HCT116 (cell line): ENCODE data around the gene STIL. TPM values are rescaled to one million over a fixed set of nuclear protein-coding genes. Genes with fewer than 3 reads are reported as not detected.

Experiments
- ATAC-seq: fragments of 200-7000 bp; cut with Tn5 transposase; 2 replicates; pipeline ENCODE4 v1.9.1; 2020; ENCODE audit warnings: mild to moderate bottlenecking, moderate library complexity
- BruUV-seq: library from RNA; stranded (reverse); fragments of 400-500 nt; replicated peaks from 2 replicates; lab custom pipeline; 2021; lab: Mats Ljungman, UMichigan
- CTCF ChIA-PET: fragments of 300-600 bp; sonication (Branson Sonifier 250); formaldehyde crosslinking; loops from one replicate; lab custom pipeline; 2021; ENCODE audit warnings: antibody characterized with exemption; lab: Charles Lee
- POLR2A ChIA-PET: fragments of 300-600, 350-600 bp; sonication (Branson Sonifier 250); formaldehyde crosslinking; loops from one replicate; lab custom pipeline; 2021; ENCODE audit warnings: antibody characterized with exemption; lab: Charles Lee
- RAD21 ChIA-PET, 2 experiments: fragments of 300-600 bp; sonication (Branson Sonifier 250); formaldehyde crosslinking; loops; one replicate each; lab custom pipeline; 2023; ENCODE audit warnings: low total read pairs in 2 of 2; ENCODE audit not compliant: uncharacterized antibody in 2 of 2, unreplicated experiment in 2 of 2, low non-redundant PET in 1 of 2; lab: Charles Lee
- DNase-seq: peaks from one replicate; pipeline ENCODE4 v3.0.0-alpha.2; 2010; ENCODE audit warnings: low read depth, low spot score
- H2AFZ ChIP-seq: fragments of 200-600 bp; shearing (Covaris generic), sonication (generic); 2 replicates; pipeline ENCODE4 v1.6.1; 2017; ENCODE audit warnings: low read depth, mixed run types, mixed read lengths, antibody characterized with exemption, low read length; ENCODE audit not compliant: poor library complexity, severe bottlenecking
- H3K27ac ChIP-seq: 2 replicates; pipeline ENCODE4 v1.5.1; 2012; ENCODE audit warnings: low read depth, low read length
- H3K27me3 ChIP-seq: fragments of 200-600 bp; sonication (generic); 2 replicates; pipeline ENCODE4 v1.6.1; 2016; ENCODE audit warnings: mixed run types, low read length, mixed read lengths; ENCODE audit not compliant: insufficient read depth
- H3K36me3 ChIP-seq, 2 experiments: fragments of 200-500 bp in 1 of 2; fragments of 200-600 bp in 1 of 2; sonication (Bioruptor generic) in 1 of 2; sonication (generic) in 1 of 2; 2 replicates each; pipeline versions ENCODE4 v1.5.1 to v1.6.1; 2014 to 2016; ENCODE audit warnings: low read length in 2 of 2, inconsistent platforms in 1 of 2, mixed read lengths in 1 of 2, mixed run types in 1 of 2; ENCODE audit not compliant: insufficient read depth in 2 of 2, control insufficient read depth in 1 of 2
- H3K4me1 ChIP-seq, 2 experiments: fragments of 200-600 bp in 1 of 2; sonication (generic) in 1 of 2; 2 replicates each; pipeline versions ENCODE4 v1.5.1 to v1.6.1; 2012 to 2017; ENCODE audit warnings: low read length in 2 of 2, inconsistent platforms in 1 of 2, mild to moderate bottlenecking in 1 of 2, mixed read lengths in 1 of 2, mixed run types in 1 of 2, moderate library complexity in 1 of 2; ENCODE audit not compliant: insufficient read depth in 2 of 2, control insufficient read depth in 1 of 2
- H3K4me2 ChIP-seq: fragments of 200-600 bp; sonication (generic); 2 replicates; pipeline ENCODE4 v1.6.1; 2017; ENCODE audit warnings: mixed run types, low read length, mixed read lengths
- H3K4me3 ChIP-seq, 2 experiments: fragments of 200-600 bp in 1 of 2; sonication (generic) in 1 of 2; replicated peaks in 1 of 2; 2 replicates each; pipeline ENCODE4 v1.5.1; 2011 to 2016; ENCODE audit warnings: low read length in 2 of 2, control low read depth in 1 of 2, low read depth in 1 of 2, mild to moderate bottlenecking in 1 of 2, mixed read lengths in 1 of 2, mixed run types in 1 of 2
- H3K79me2 ChIP-seq: fragments of 200-600 bp; sonication (generic); 2 replicates; pipeline ENCODE4 v1.6.1; 2017; ENCODE audit warnings: mild to moderate bottlenecking, mixed run types, low read length, moderate library complexity, mixed read lengths; ENCODE audit not compliant: insufficient read depth
- H3K9ac ChIP-seq: fragments of 200-600 bp; sonication (generic); 2 replicates; pipeline ENCODE4 v1.6.1; 2016; ENCODE audit warnings: low read length, mixed read lengths
- H3K9me2 ChIP-seq: fragments of 200-600 bp; sonication (generic), shearing (Covaris generic); 2 replicates; pipeline ENCODE4 v1.6.1; 2017; ENCODE audit warnings: mixed run types, mild to moderate bottlenecking, moderate library complexity; ENCODE audit not compliant: insufficient read depth
- H3K9me3 ChIP-seq, 2 experiments: fragments of 200-500 bp in 1 of 2; fragments of 200-600 bp in 1 of 2; sonication (Bioruptor generic) in 1 of 2; sonication (generic) in 1 of 2; 2 replicates each; pipeline ENCODE4 v1.6.1; 2014 to 2017; ENCODE audit warnings: low read length in 2 of 2, mixed read lengths in 2 of 2, inconsistent platforms in 1 of 2, low read depth in 1 of 2, mild to moderate bottlenecking in 1 of 2, mixed run types in 1 of 2, moderate library complexity in 1 of 2; ENCODE audit not compliant: control insufficient read depth in 1 of 2, insufficient read depth in 1 of 2
- H4K20me1 ChIP-seq: fragments of 200-600 bp; sonication (generic), shearing (Covaris generic); 2 replicates; pipeline ENCODE4 v1.6.1; 2017; ENCODE audit warnings: mixed run types, mild to moderate bottlenecking, moderate library complexity; ENCODE audit not compliant: insufficient read depth
- ATF3 ChIP-seq: IDR thresholded peaks from 2 replicates; pipeline ENCODE4 v1.6.1; 2012
- CBX3 ChIP-seq: IDR thresholded peaks from 2 replicates; pipeline ENCODE4 v1.6.1; 2012; ENCODE audit warnings: low read depth
- CEBPB ChIP-seq: IDR thresholded peaks from 2 replicates; pipeline ENCODE4 v1.6.1; 2012; ENCODE audit warnings: low read depth
- CTCF ChIP-seq, 3 experiments: fragments of 200-600 bp in 1 of 3; sonication (generic) in 1 of 3; IDR thresholded peaks in 2 of 3; conservative IDR thresholded peaks in 1 of 3; 2 replicates each; pipeline ENCODE4 v1.5.1; 2012 to 2017; ENCODE audit warnings: low read depth in 2 of 3, low read length in 2 of 3, antibody characterized with exemption in 1 of 3, borderline replicate concordance in 1 of 3, control low read depth in 1 of 3, mild to moderate bottlenecking in 1 of 3, mixed read lengths in 1 of 3, mixed run types in 1 of 3, moderate library complexity in 1 of 3; ENCODE audit not compliant: insufficient read depth in 1 of 3
- EGR1 ChIP-seq: IDR thresholded peaks from 2 replicates; pipeline ENCODE4 v1.6.1; 2012; ENCODE audit warnings: low read depth
- EZH2phosphoT487 ChIP-seq: fragments of 200-600 bp; IDR thresholded peaks from 2 replicates; pipeline ENCODE4 v1.6.1; 2018; ENCODE audit warnings: antibody characterized with exemption, borderline replicate concordance
- JUND ChIP-seq: IDR thresholded peaks from 2 replicates; pipeline ENCODE4 v1.6.1; 2012
- MAX ChIP-seq: IDR thresholded peaks from 2 replicates; pipeline ENCODE4 v1.6.1; 2012
- POLR2A ChIP-seq: IDR thresholded peaks from 2 replicates; pipeline ENCODE4 v1.7.0; 2011; ENCODE audit warnings: borderline replicate concordance; ENCODE audit not compliant: insufficient read depth, insufficient read length; ENCODE audit errors: extremely low read depth
- RAD21 ChIP-seq: IDR thresholded peaks from 2 replicates; pipeline ENCODE4 v1.6.1; 2012; ENCODE audit warnings: low read depth, mild to moderate bottlenecking
- SIN3A ChIP-seq: IDR thresholded peaks from 2 replicates; pipeline ENCODE4 v1.6.1; 2012; ENCODE audit warnings: low read depth
- SRF ChIP-seq: IDR thresholded peaks from 2 replicates; pipeline ENCODE4 v1.6.1; 2012; ENCODE audit warnings: low read depth
- TCF7L2 ChIP-seq: IDR thresholded peaks from 2 replicates; pipeline ENCODE4 v1.7.0; 2011; ENCODE audit warnings: borderline replicate concordance, inconsistent platforms; ENCODE audit not compliant: insufficient read depth, insufficient read length; ENCODE audit errors: extremely low read depth
- YY1 ChIP-seq: IDR thresholded peaks from 2 replicates; pipeline ENCODE4 v1.6.1; 2011; ENCODE audit warnings: low read length, low read depth, moderate library complexity, mild to moderate bottlenecking; ENCODE audit not compliant: insufficient replicate concordance; ENCODE audit errors: extremely low read depth
- ZFX ChIP-seq: fragments of 450-650 bp; IDR thresholded peaks from 2 replicates; pipeline ENCODE4 v1.6.1; 2017
- intact Hi-C: fragments of 100-400 bp; cut with micrococcal nuclease; formaldehyde crosslinking; loops from 2 replicates; pipeline ENCODE4 v1.10.0; 2022
- total RNA-seq: library from RNA; stranded (reverse); gene quantifications from one replicate; pipeline ENCODE4 v1.2.1, GENCODE V29; 2021; ENCODE audit not compliant: unreplicated experiment

Gene STIL
- total RNA-seq, 1 experiment from 2014 or later: 34.4 TPM

DNA sequence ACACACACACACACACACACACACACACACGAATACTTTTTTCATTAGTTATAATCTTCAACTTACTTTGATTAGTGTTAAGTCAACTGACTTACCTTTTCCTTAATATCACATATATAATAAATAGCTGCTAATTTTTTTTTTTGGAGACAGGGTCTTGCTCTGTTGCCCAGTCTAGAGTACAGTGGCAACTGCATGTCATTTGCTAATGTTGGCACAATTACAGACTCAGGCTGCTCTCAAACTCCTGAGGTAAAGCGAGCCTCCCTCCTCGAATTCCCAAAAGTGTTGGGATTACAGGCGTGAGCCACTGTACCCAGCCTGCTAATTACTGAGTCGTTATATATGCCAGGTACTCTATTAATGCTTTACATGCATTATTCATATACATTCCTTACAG lies 61.2 kb downstream of the STIL start (continued):
- TF ChIP-seq CTCF (IDR thresholded peaks at IDR 0.05 in 2 of 3, conservative IDR thresholded peaks at IDR 0.05 in 1 of 3; ENCODE audit: borderline replicate concordance in 1 of 3, insufficient read depth in 1 of 3, low read depth in 2 of 3, low read length in 2 of 3) (no peak), EZH2phosphoT487 (no peak), JUND (no peak), MAX (no peak), CBX3 (no peak), YY1 (no peak)

- no peak overlapping the region for H3K4me3 ChIP-seq
- no peaks in the 10 kb centered on the region for H3K9me2 ChIP-seq
- H3K4me2 ChIP-seq: no peak overlapping the region
- H3K27me3 ChIP-seq: no peaks in the 10 kb centered on the region
- ChIA-PET POLR2A (no interaction called here), CTCF (no interaction called here), RAD21 (no interaction called here)
- ATAC-seq (no peak), DNase-seq (no peak)
- no peaks in the 10 kb centered on the region; the same call in 1 of the 2 replicates for H4K20me1 ChIP-seq
- BruUV-seq: no TSS peak
- H3K36me3 ChIP-seq: peaks cover 7 to 13% of the 10 kb centered on the region in 2 experiments; a peak in 3 of 4 replicates
- H3K79me2 ChIP-seq: no peaks in the 10 kb centered on the region; the same call in 1 of the 2 replicates
- no peaks in the 10 kb centered on the region for H3K9me3 ChIP-seq
- no peak overlapping the region for H2AFZ ChIP-seq
- H3K4me1 ChIP-seq: no peaks in the 10 kb centered on the region
- intact Hi-C loops: no loop called here
- H3K9ac ChIP-seq: no peak overlapping the region
- H3K27ac ChIP-seq: no peak overlapping the region
- TF ChIP-seq CEBPB (no peak), SRF (no peak), POLR2A (no peak), MAX (no peak), ZFX (no peak), EGR1 (no peak), SIN3A (no peak), RAD21 (no peak), ATF3 (no peak), TCF7L2 (no peak)
Observed at GRCh38 chr1:47252369-47252768, 61.6 kb downstream of the STIL start.
